Ectodermal cell (in vitro differentiated cells): ENCODE measurements around the gene OSBPL10.

Experiments used
- H3K27ac ChIP-seq: 2 replicates; pipeline ENCODE4 v1.7.0; 2013; ENCODE audit warnings: mild to moderate bottlenecking, low read depth, low read length; ENCODE audit not compliant: insufficient read depth, poor library complexity, severe bottlenecking
- H3K27me3 ChIP-seq: 2 replicates; pipeline ENCODE4 v1.7.0; 2013; ENCODE audit warnings: mild to moderate bottlenecking, low read length; ENCODE audit not compliant: insufficient read depth, control insufficient read depth, poor library complexity, severe bottlenecking
- H3K36me3 ChIP-seq: one replicate; pipeline ENCODE4 v1.7.0; 2013; ENCODE audit warnings: low read length; ENCODE audit not compliant: control insufficient read depth, insufficient read depth
- H3K4me1 ChIP-seq: one replicate; pipeline ENCODE4 v1.7.0; 2013; ENCODE audit warnings: low read length; ENCODE audit not compliant: control insufficient read depth, insufficient read depth
- H3K4me3 ChIP-seq: 2 replicates; pipeline ENCODE4 v1.7.0; 2013; ENCODE audit warnings: low read depth, low read length, control low read depth; ENCODE audit not compliant: insufficient read depth
- H3K9me3 ChIP-seq: 2 replicates; pipeline ENCODE4 v1.7.0; 2013; ENCODE audit warnings: mild to moderate bottlenecking, low read length, moderate library complexity; ENCODE audit not compliant: control insufficient read depth
- WGBS, 2 experiments: methylation state at CpG; one replicate each; pipeline ENCODE4 v1.1.7; 2013; ENCODE audit warnings: missing lambda C conversion rate in 2 of 2; 5-methylcytosine and 5-hydroxymethylcytosine counted together

Gene OSBPL10

DNA sequence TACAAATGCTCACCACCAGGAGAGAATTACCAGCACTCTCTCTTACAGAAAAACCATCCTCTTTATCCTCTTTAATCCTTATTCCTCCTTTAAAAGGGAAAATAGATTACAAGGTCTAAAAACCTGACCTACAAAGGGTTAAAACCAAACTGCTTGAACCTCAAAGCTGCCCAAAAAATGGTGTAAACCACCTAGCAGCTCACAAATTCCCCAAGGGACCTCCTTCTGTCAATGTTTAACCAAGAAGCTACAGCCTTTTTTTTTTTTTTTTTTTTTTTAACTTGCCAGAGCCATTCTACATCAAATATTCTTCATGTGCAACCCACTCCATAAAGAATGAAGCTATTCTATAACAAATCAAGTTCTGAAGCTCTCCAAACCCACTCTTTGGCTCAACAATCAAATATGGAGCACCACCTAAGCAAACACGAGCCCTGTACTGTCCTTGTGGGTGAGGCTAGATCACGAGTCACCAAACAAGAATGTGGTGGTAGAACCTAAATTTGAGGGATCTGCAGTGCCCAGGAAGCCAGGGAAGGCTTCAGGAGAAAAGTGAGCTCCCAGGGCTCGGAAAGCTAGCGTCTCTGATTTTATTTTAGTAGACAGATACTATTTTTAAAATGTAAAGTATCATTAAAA is 20.1 kb downstream of the OSBPL10 start:
- Histone ChIP-seq H3K36me3 (no peaks in the 10 kb centered on the region), H3K9me3 (no peaks in the 10 kb centered on the region), H3K4me1 (peaks cover 24% of the 10 kb centered on the region), H3K4me3 (no peak overlapping the region), H3K27ac (no peak overlapping the region), H3K27me3 (no peaks in the 10 kb centered on the region)
- WGBS, 2 experiments, result 64 to 75% methylated on average over 4 of the region's 4 CpGs

DNA sequence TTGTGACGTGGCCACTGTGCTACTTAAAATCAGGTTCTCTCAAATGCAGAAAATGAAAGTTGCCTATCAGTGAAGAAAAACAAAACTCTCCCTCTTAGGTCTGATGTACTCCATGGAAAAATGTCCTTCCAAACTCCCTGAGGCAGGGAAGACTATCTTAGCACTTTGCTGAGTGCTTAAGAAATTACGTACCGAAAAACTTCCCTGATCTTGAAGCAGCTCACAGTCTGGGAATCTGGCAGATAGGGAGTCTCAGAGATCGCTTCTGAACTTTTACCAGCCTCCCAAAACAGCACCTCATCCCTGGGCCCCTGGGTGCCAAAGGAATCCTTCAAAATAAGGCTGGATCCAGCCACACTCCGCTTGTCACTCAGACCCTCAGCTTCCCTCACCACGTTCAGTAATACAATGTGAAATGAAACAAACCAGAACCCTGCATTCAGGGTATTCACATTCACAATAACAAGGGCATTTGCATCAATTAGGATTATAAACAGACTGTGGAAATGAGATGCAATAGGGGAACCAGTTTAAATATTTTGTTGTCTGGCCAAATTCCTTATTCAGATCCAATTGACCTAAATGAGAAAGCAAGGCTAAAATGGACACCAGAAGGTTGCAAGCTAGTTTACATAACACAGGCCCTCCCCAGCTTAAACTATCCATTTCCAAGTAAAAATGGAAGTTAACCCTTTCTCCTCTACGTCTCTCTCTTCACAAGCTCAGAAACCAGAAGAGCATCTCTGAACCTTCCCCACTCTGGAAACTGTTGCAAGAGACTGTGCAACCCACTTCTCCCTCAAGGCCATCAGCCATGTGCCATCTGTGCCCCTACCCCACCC is 20.9 kb downstream of the OSBPL10 start:
- 35% methylated on average over 7 of the region's 7 CpGs for WGBS, 2 experiments

DNA sequence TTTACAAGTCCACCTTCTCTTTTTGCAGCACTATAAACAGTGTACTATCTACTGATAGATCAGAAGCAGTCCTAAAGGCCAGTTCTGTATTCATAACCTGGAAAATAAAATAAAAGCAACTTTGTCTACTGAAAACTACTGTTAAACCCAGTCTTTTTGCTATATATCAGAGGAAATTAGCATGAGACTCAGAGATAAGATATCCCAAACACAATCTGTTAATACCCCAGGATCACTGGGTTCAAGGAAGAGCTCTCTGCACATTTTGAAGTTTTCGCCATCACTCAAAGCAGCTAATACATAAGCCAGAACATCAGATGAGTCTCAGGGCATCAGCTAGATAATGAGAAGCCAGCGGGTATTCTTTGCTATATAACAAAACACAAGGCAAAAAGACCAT is 21.8 kb downstream of the OSBPL10 start:
- Histone ChIP-seq H3K27me3 (no peaks in the 10 kb centered on the region), H3K27ac (no peak overlapping the region), H3K9me3 (peaks cover 2% of the 10 kb centered on the region), H3K36me3 (peaks cover 6% of the 10 kb centered on the region), H3K4me3 (no peak overlapping the region), H3K4me1 (peaks cover 24% of the 10 kb centered on the region)
- WGBS, 2 experiments, result 88 to 93% methylated on average over 2 of the region's 2 CpGs

More for the DNA sequence above, 20.9 kb downstream of the OSBPL10 start:
- Histone ChIP-seq H3K4me3 (no peak overlapping the region), H3K9me3 (peaks cover 2% of the 10 kb centered on the region), H3K4me1 (peaks cover 24% of the 10 kb centered on the region), H3K27ac (no peak overlapping the region), H3K27me3 (no peaks in the 10 kb centered on the region), H3K36me3 (peaks cover 6% of the 10 kb centered on the region)

DNA sequence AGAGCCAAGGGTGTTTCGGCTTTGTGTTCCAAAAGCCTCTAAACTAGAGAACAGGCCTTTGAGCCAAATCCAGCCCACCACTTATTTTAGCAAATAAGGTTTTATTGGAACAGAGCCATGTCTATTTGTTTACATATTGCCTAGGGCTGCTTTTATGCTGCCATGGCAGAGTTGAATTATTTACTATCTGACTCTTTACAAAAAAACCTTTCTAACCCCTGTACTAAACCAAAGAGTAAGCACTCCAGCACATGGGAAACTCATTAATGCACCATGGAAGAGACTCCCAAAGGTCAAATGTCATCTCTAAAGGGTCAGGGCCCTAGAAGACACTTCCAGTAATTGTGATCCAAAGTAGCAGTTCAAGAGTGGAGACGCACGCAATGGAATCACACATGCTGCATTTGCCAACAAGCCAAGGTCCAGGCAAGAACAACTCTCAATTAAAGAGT is 22.3 kb downstream of the OSBPL10 start:
- 79 to 87% methylated on average over 2 to 3 of the region's 3 CpGs for WGBS, 2 experiments
- H3K9me3 ChIP-seq, result peaks cover 2% of the 10 kb centered on the region
- H3K27ac ChIP-seq, result no peak overlapping the region
- H3K4me1 ChIP-seq, result peaks cover 24% of the 10 kb centered on the region
- H3K4me3 ChIP-seq, result no peak overlapping the region
- H3K27me3 ChIP-seq, result no peaks in the 10 kb centered on the region
- H3K36me3 ChIP-seq, result peaks cover 6% of the 10 kb centered on the region

DNA sequence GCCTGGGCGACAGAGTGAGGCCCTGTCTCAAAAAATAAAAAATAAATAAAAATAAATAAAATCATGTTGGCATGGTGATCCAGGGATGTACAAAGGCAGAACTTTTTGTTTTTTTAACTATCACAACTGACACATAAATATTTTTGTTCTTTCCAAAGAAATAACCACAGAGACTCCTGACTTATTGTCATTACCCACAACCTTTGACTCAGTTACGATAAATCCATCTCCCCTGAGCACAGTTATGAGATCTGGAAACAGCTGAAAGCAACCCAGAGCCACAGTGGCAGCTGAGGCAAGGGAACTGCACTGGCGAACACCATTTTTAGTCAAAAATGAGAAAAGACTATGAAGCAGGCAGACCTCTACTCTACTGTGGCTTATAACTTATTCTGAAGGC is 24.0 kb downstream of the OSBPL10 start:
- Histone ChIP-seq H3K36me3 (peaks cover 6% of the 10 kb centered on the region), H3K4me1 (peaks cover 24% of the 10 kb centered on the region), H3K4me3 (no peak overlapping the region), H3K27ac (no peak overlapping the region), H3K9me3 (peaks cover 2% of the 10 kb centered on the region), H3K27me3 (no peaks in the 10 kb centered on the region)
- 94 to 100% methylated on average over 2 of the region's 3 CpGs for WGBS, 2 experiments

DNA sequence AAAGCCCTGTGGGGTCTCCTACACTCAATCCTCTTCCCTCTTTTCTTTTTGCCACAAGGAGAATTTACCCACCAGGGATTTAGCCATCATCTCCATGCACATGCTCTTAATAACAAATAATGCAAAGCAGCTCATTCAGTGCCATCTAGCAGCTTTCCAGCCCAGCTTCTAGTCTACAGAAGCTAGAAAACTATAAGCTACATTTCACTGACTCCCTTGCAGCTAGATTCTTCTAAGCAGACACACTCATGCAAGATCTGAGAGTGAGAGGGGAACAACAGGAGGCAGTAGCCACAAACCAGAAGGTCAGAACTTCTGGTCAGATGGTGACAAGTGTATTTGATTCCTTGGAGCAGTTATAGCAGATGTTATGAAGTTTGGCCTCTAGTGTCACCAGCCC is 25.5 kb downstream of the OSBPL10 start:
- H3K27me3 ChIP-seq, result no peaks in the 10 kb centered on the region
- no peak overlapping the region for H3K27ac ChIP-seq
- peaks cover 21% of the 10 kb centered on the region for H3K4me1 ChIP-seq
- H3K36me3 ChIP-seq, result peaks cover 6% of the 10 kb centered on the region
- H3K4me3 ChIP-seq, result no peak overlapping the region
- H3K9me3 ChIP-seq, result peaks cover 2% of the 10 kb centered on the region

DNA sequence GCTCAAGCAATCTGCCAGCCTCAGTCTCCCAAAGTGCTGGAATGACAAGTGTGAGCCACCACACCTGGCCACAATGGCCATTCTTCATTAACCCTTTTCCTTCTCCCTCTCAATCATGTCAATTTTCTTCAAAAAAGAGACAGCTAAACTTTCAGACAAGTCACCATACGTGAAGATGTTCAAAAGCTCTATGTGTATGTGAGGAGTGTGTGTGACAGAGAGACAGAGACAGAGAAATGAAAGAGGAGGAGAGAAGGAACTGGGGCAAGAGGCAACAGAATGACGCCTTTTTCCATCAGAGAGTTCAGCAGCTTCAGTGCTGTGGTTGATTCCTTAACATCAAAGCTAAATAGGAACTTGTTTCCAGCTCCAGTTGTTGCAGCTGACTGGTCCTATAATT is 27.4 kb downstream of the OSBPL10 start:
- WGBS, 2 experiments, result 95 to 98% methylated on average over 2 of the region's 2 CpGs
- no peak overlapping the region for H3K27ac ChIP-seq
- H3K4me3 ChIP-seq, result no peak overlapping the region
- H3K4me1 ChIP-seq, result peaks cover 2% of the 10 kb centered on the region
- H3K36me3 ChIP-seq, result peaks cover 6% of the 10 kb centered on the region
- peaks cover 2% of the 10 kb centered on the region for H3K9me3 ChIP-seq
- no peaks in the 10 kb centered on the region for H3K27me3 ChIP-seq

DNA sequence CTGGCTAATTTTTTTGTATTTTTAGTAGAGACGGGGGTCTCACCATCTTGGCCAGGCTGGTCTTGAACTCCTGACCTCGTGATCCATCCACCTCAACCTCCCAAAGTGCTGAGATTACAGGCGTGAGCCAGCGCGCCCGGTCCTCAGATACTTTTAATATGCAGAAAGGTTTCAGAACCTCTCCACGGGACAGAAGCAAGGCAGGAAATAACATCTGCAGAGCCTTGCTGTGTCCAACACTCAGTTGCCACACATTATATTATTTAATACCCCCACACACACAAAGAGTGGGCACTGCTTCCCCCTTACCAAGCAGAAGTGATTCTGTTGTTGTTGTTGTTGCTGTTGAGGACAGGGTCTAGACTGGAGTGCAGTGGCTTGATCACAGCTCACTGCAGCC is 28.0 kb downstream of the OSBPL10 start:
- peaks cover 6% of the 10 kb centered on the region for H3K36me3 ChIP-seq
- H3K4me3 ChIP-seq, result no peak overlapping the region
- no peak overlapping the region for H3K27ac ChIP-seq
- no peaks in the 10 kb centered on the region for H3K4me1 ChIP-seq
- WGBS, 2 experiments, result 78 to 83% methylated on average over 7 of the region's 7 CpGs
- H3K27me3 ChIP-seq, result no peaks in the 10 kb centered on the region
- H3K9me3 ChIP-seq, result peaks cover 2% of the 10 kb centered on the region

DNA sequence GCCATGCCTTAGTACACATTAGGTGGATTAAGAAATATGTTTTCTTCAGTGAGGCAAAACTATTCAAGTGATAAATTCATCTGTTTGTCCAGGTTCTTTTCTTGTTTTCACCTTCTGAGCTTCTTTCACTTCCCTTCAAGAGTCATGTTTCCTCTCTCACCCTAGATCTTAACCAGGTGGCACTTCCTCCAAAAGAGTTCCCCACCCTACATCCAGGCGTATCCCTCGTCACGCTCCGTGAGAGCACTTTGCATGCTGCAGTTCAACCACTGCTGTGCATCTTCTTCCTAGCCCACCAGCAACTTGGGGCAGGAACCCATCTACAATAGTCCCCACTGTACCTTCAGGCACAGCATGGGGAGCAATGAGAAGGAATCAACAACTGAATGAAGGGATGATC is 28.9 kb downstream of the OSBPL10 start:
- H3K36me3 ChIP-seq, result peaks cover 6% of the 10 kb centered on the region
- 94 to 98% methylated on average over 4 of the region's 4 CpGs for whole genome bisulfite sequencing, 2 experiments
- H3K4me3 ChIP-seq, result no peak overlapping the region
- H3K4me1 ChIP-seq, result no peaks in the 10 kb centered on the region
- H3K9me3 ChIP-seq, result peaks cover 2% of the 10 kb centered on the region
- H3K27me3 ChIP-seq, result no peaks in the 10 kb centered on the region
- no peak overlapping the region for H3K27ac ChIP-seq

DNA sequence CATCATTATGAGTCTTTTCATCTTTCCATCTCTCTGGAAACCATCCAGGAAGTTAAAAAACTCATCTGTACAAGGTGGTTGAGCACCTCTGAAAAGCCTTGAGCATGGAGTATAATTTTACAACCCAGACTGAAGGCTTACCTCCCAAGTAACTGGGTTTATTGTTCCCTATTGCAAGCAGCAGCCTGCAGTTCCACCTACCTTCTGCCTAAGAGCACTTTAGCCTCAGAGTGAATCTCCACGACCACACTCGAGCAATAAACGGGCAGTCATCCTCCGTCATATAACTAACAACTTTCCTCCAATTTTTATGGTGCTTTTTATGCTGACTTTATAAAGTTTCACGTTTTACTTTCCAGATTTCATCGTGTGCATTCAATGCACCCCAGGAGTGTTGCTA is 32.8 kb downstream of the OSBPL10 start:
- Histone ChIP-seq H3K27ac (no peak overlapping the region), H3K4me1 (no peaks in the 10 kb centered on the region), H3K36me3 (no peaks in the 10 kb centered on the region), H3K4me3 (no peak overlapping the region), H3K9me3 (no peaks in the 10 kb centered on the region), H3K27me3 (no peaks in the 10 kb centered on the region)
- WGBS, 2 experiments, result 84 to 87% methylated on average over 6 of the region's 6 CpGs
